Neural cell (in vitro differentiated cells): ENCODE measurements around the gene AASDH.

Experiments
- CTCF ChIP-seq: fragments of 450-650 bp; IDR thresholded peaks from 2 replicates; pipeline ENCODE4 v1.5.1; 2014; ENCODE audit warnings: antibody characterized with exemption, mild to moderate bottlenecking, moderate library complexity; ENCODE audit not compliant: poor library complexity, severe bottlenecking
- EP300 ChIP-seq: fragments of 450-650 bp; conservative IDR thresholded peaks from 2 replicates; pipeline ENCODE4 v1.6.1; 2014; ENCODE audit warnings: antibody characterized with exemption, mild to moderate bottlenecking, moderate library complexity; ENCODE audit not compliant: poor library complexity, severe bottlenecking
- EZH2 ChIP-seq: fragments of 200-600, 300-800 bp; shearing (Covaris generic), sonication (generic); IDR thresholded peaks from 2 replicates; pipeline ENCODE4 v1.6.1; 2014; ENCODE audit warnings: antibody characterized with exemption, low read length, borderline replicate concordance, mild to moderate bottlenecking; ENCODE audit not compliant: insufficient read depth, poor library complexity, severe bottlenecking
- MXI1 ChIP-seq: fragments of 450-650 bp; conservative IDR thresholded peaks from 2 replicates; pipeline ENCODE4 v1.6.1; 2014; ENCODE audit warnings: antibody characterized with exemption, mild to moderate bottlenecking; ENCODE audit not compliant: poor library complexity, severe bottlenecking
- POLR2AphosphoS5 ChIP-seq: IDR thresholded peaks from 2 replicates; pipeline ENCODE4 v1.6.1; 2012
- RAD21 ChIP-seq: fragments of 450-650 bp; conservative IDR thresholded peaks from 2 replicates; pipeline ENCODE4 v1.6.1; 2014; ENCODE audit warnings: antibody characterized with exemption, mild to moderate bottlenecking, moderate library complexity
- REST ChIP-seq: IDR thresholded peaks from 2 replicates; pipeline ENCODE4 v1.6.1; 2012; ENCODE audit warnings: borderline replicate concordance
- SMC3 ChIP-seq: fragments of 450-650 bp; conservative IDR thresholded peaks from 2 replicates; pipeline ENCODE4 v1.6.1; 2014; ENCODE audit warnings: antibody characterized with exemption, mild to moderate bottlenecking, moderate library complexity; ENCODE audit not compliant: poor library complexity

GRCh38 chr4:56375458-56375857, 11.8 kb downstream of the AASDH start:
- TF ChIP-seq CTCF (no peak), EP300 (no peak), SMC3 (no peak), REST (no peak), MXI1 (no peak), EZH2 (no peak), RAD21 (no peak), POLR2AphosphoS5 (no peak)
